Activated naive CD4-positive, alpha-beta T cell treated with anti-CD3 and anti-CD28 coated beads, Interleukin-2, amount 50 U/mL, for 16 hours (primary cell): ENCODE results near the gene ASL.
"Not testable (repeated sequence)": the region's sequence is repeated elsewhere in the genome, so short reads cannot be mapped to it uniquely, and the experiment has no call there.

Source experiments
- DNase-seq: peaks from one replicate; pipeline ENCODE4 v3.0.0-alpha.2; 2020

The ASL gene

DNA sequence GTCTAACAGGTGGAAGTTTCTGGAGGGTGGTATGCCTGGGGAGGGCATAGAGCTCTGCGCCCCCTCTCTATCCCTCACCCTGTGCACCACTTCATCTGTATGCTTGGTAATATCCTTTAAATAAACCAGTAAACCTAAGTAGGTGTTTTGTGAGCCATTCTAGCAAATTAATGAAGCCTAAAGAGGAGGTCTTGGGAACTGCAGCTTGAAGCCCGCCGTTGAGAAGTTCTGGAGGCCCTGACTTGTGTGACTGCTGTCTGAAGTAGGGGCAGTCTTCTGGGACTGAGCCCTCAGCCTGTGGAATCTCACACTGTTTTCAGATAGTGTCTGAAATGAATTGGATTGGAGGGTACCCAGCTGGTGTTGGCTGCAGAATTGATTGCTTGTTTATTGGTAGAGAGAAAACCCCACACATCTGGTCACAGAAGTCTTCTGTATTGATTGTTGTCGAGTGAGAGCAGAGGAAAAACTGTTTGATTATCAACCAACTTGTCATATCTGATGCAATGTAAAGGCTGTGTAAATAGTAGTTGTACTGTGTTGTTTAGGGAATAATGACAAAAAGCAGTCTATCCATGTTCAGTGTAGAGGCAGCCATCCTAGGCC lies 43.7 kb downstream of the ASL start:
- DNase-seq = no peak

DNA sequence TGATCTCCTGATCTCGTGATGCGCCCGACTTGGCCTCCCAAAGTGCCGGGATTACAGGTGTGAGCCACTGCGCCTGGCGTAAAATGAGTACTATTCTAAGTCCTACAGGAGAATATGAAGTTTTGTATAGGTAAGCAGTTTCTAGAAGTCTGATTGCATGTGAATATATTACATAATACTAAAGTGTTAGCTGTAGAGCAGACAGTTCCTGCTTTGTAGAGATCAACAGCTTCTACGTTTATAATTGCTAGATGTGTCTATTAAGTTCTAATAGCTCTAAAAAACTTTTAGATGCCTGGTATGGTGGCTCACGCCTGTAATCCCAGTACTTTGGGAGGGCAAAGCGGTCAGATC lies 47.5 kb downstream of the ASL start:
- DNase-seq = no peak

DNA sequence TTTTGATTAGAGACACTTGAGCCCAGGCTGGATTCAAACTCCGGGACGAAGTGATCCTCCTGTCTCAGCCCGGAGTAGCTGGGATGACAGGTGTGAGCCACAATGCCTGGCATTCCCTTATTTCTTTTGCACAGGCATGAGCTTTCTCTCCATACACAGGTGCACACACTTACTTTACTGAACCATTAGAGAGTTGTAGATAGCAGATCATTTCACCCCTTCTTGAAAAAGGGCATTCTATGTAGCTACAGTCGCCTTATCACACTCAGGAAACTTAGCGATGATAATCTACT lies 48.9 kb downstream of the ASL start:
- not testable (repeated sequence) for DNase-seq

DNA sequence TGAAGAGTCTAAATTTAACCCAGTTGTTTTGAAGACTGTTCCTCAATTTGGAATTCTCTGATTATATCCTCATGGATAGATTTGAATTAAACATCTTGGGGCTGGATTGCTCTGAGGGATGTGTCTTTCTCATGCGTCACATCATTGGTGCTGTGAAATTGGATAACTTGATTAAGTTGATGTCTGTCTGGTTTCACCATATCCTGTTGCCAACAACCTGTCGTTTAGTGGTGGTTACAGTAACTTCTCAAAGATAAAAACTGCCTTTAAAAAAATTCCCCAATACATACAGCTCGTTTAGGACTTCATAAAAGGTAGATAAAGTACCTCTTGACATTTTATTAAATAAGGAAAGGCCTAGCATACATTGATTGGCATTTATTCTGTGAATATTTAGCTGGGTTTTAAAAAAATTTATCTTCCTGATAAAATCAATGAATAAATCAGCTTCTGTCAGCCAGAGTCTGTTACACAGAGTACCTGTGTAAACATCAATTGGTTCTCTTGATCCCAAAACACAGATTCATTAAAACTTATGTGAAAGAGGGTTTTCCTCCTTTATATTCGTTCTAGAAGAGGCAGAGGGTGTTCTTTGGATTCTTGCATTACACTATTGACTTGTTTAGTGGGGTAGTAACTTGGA lies 49.6 kb downstream of the ASL start:
- no peak for DNase-seq

DNA sequence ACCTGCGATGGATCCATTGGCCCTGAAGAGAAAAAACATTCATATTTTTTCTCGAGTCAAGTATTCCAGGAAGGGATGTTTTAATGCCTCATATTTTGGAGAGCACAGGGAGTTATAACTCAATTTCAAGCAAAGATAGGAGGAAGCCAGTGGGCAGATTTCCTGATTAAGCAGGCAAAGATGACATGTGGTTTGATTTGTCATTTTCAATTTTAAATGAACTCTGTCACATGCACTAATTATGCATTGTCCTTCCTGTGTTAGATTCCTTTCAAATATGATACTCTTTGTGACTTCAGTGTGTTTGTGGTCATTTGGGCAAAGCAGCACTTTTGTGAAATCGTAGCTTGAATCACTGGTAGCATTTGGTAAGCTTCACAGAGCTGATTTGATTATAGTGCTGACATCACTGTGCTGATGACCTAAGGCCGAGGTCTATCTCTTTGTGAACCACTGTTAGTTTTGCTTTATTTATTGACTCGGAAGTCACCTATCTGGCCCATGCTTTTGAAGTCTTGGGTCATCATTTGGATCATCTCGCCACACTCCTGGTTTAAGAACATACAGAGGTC lies 50.2 kb downstream of the ASL start:
- not testable (repeated sequence) for DNase-seq

DNA sequence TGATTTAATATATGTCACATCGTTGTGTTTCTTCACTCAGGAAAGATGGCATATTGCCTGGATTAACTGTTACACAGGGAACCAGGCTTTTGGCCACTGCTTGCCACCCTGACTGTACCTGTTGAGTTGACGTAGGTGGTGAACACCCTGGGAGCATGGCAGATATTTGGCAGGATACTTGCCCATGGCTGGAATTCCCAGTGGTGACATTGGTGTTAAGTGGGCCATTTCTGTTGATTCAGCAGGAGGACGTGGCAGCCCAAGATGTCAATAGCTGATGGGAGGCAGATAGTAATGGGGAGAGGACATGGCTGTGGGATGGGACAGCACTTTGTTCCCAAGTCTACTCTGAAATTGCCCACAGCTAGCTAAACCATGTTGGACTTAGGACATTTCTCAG lies 51.6 kb downstream of the ASL start:
- DNase-seq = not testable (repeated sequence)

DNA sequence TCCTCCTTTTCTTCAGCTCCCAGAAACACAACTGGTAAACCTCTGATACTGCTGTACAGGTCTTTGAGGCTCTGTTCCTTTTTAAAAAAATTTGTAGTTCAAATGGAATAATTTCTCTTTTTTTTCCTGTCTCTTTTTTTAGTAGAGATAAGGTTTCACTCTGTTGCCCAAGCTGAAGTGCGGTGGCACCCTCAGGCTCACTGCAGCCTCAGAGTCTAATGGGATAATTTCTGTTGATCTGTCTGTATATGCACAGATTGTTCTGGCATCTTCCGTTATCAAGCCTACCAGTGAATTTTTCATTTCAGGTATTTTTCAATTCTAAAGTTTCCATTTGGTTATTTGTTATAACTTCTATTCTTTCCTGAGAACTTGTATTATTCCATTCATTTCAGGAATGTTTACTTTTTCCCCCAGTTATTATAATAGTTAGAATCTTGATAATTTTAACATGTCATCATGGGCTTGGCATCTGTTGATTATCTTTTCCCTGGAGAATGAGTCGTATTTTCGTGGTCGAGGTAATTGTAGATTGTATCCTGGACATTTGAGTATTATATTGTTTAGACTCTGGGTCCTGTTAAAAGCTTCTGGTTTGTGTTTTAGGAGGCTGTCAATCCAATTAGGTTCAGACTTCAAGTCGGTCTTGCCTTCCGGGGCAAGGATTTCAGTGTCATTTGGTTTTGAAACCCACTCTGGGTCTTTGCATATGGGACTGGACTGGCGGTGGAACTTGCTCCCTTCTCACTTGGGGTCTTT lies 63.6 kb downstream of the ASL start:
- no peak for DNase-seq

DNA sequence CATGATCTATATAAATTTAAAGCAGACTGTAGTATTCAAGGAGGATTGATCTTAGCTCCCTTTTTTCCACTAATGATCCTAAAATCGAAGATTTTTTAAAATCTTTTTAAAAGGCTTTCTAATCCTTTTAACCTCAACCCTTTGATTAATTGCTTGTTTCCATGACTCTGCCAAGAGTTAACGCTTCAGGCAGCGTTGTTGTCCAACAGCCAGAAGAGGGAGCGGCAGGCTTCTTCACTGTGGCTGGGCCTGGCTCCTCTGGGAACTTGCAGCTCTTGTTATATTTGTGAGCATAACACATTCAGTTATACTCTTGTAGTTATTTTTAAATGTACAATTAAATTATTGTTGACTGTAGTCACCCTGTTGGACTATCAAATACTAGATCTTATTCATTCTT lies 65.3 kb downstream of the ASL start:
- DNase-seq = no peak

DNA sequence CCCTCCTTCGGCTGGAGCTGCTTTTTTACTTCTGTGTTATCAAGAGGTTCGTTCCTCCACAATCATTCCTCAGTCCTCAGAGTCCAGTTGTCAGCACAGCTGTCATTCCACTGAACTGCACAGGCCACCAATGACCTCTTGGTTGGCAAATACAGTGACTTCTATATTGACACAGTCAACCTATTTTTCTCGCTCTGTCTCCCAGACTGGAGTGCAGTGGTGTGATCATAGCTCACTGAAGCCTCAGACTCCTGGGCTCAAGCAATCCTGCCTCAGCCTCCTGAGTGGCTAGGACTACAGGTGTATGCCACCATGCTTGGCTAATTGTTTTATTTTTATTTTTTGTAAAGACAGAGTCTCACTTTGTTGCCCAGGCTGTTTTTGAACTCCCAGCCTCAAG lies 66.7 kb downstream of the ASL start:
- DNase-seq = no peak

DNA sequence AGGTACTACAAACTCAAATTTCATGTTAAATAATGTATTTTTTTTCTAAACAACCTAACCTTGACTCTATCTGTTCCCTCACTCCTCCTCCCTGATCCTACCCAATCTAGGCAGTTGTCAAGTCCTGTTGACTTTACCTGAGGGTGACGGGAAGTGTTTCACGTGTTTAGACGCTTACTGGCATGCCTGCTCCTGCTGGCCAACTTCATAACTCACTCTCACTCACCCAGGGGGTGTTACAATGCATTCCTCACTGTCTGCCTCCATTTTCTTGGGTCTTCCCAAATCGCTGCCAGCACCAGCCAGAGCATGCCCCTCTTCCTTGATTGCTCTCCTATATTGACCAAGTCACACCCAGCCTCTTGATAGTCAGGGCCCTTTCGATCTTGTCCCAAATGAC lies 67.4 kb downstream of the ASL start:
- no peak for DNase-seq
